GM19035 (cell line): ENCODE measurements around the gene FOXM1.
A peak's percentile ranks its signal among the peaks of the same experiment; 100 is the strongest.

Experiments
- ATAC-seq: cut with Tn5 transposase; IDR thresholded peaks from one replicate; pipeline ENCODE4 v1.9.1; 2021; ENCODE audit not compliant: unreplicated experiment

The FOXM1 gene

GRCh38 chr12:2844786-2845185 lies 32.2 kb downstream of the FOXM1 start:
- no peak for ATAC-seq

- ATAC-seq: no peak
Measured at GRCh38 chr12:2842948-2843347, 34.0 kb downstream of the FOXM1 start.

GRCh38 chr12:2841056-2841650 lies 35.8 kb downstream of the FOXM1 start:
- ATAC-seq: no peak

- no peak for ATAC-seq
Measured at GRCh38 chr12:2836574-2836973, 40.4 kb downstream of the FOXM1 start.

- ATAC-seq: no peak
Measured at GRCh38 chr12:2835691-2836403, 41.1 kb downstream of the FOXM1 start.

- ATAC-seq: no peak
Measured at GRCh38 chr12:2834581-2835491, 42.1 kb downstream of the FOXM1 start, which contains the start of gene NRIP2. Gene NRIP2, minus strand, starts transcription at chr12:2835035. Its CDS starts 52 bp downstream, at chr12:2834983.

GRCh38 chr12:2833810-2834209 lies 43.2 kb downstream of the FOXM1 start:
- ATAC-seq: no peak

- ATAC-seq: no peak
Measured at GRCh38 chr12:2833327-2833726, 43.6 kb downstream of the FOXM1 start.

GRCh38 chr12:2832550-2833127 lies 44.3 kb downstream of the FOXM1 start:
- ATAC-seq: no peak

GRCh38 chr12:2829275-2829674 lies 47.7 kb downstream of the FOXM1 start:
- ATAC-seq: no peak

- no peak for ATAC-seq
Measured at GRCh38 chr12:2826721-2827515, 50.1 kb downstream of the FOXM1 start.

GRCh38 chr12:2826036-2826435 lies 50.9 kb downstream of the FOXM1 start:
- no peak for ATAC-seq

- no peak for ATAC-seq
Measured at GRCh38 chr12:2825132-2825531, 51.8 kb downstream of the FOXM1 start.

GRCh38 chr12:2824541-2824940 lies 52.4 kb downstream of the FOXM1 start:
- no peak for ATAC-seq

- ATAC-seq: no peak
Measured at GRCh38 chr12:2823483-2823882, 53.5 kb downstream of the FOXM1 start.

- ATAC-seq: no peak
Measured at GRCh38 chr12:2820432-2820831, 56.5 kb downstream of the FOXM1 start.

GRCh38 chr12:2819810-2820209 lies 57.2 kb downstream of the FOXM1 start:
- no peak for ATAC-seq

- peak; percentile 30 for ATAC-seq
Measured at GRCh38 chr12:2813214-2814185, 63.5 kb downstream of the FOXM1 start.
